Retinal pigment epithelial cell (primary cell): Measurements from ENCODE around the gene RAB3IL1.

ENCODE experiments used
- DNase-seq: peaks from one replicate; pipeline ENCODE4 v3.0.0-alpha.2; 2010; ENCODE audit warnings: low read depth
- H3K4me3 ChIP-seq: 2 replicates; pipeline ENCODE4 v1.5.1; 2011; ENCODE audit warnings: mild to moderate bottlenecking, low read length, control low read depth, moderate library complexity
- CTCF ChIP-seq: conservative IDR thresholded peaks from 2 replicates; pipeline ENCODE4 v1.5.1; 2011; ENCODE audit warnings: low read depth, low read length, control low read depth, inconsistent platforms

RAB3IL1 gene

DNA sequence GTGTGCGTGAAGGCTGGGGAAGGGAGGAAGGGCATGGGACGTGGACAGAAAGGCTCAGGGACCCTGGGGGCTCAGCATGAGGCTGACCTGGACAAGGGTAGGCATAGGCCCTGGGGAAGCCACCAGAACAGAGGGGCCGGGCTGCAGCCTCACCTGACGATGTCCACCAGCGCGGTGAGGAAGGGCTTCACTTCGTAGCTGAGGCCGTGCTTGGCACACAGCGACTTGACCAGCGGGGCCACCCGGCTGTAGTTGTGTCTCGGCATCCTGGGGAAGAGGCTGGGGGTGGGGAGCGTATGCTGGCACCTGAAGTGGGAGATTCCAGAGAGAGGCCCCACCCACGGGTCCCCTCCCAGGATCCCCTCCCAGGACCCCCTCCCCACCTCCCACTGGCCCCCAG, 41.7 kb downstream of the RAB3IL1 start:
- no peak for TF ChIP-seq CTCF
- H3K4me3 ChIP-seq = no peak overlapping the region
- DNase-seq = no peak

- no peak overlapping the region for H3K4me3 ChIP-seq
- no peak for TF ChIP-seq CTCF
- no peak for DNase-seq
Observed at GRCh38 chr11:61874853-61875252, 42.5 kb downstream of the RAB3IL1 start.

DNA sequence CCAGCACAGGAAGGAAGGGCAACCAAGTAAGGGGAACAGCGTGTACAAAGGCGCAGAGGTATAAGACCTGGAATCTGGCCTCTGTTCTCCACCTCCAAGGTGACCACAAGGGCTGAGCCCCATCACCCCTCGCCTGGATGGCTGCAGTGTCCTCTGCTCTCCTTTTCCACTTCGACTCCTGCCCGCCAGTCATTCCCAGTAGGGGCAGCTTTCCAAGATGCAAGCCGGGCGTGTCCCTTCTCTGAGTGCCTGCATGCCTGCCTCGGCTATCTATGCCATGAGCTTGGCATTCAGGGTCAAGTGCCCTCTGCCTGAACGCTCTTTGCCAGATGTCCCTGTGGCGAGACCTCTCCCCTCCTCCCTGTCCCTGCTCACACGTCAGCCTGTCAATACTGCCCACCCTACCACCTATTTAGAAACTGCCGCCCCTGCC, 43.0 kb downstream of the RAB3IL1 start:
- no peak overlapping the region for H3K4me3 ChIP-seq
- no peak for TF ChIP-seq CTCF
- no peak for DNase-seq

- no peak overlapping the region for H3K4me3 ChIP-seq
- no peak for TF ChIP-seq CTCF
- DNase-seq = no peak
Observed at GRCh38 chr11:61873588-61874376, 43.6 kb downstream of the RAB3IL1 start.

GRCh38 chr11:61872935-61873565, 44.3 kb downstream of the RAB3IL1 start:
- no peak for TF ChIP-seq CTCF
- DNase-seq = no peak
- no peak overlapping the region for H3K4me3 ChIP-seq

GRCh38 chr11:61871158-61871597, 46.2 kb downstream of the RAB3IL1 start:
- no peak overlapping the region for H3K4me3 ChIP-seq
- peak; percentile 50 for DNase-seq
- TF ChIP-seq CTCF = peak; percentile 92
